ENCODE data around the gene PHKB.

Gene PHKB

GRCh38 chr16:47734081-47734857 lies 273.1 kb downstream of the PHKB start:
- DNase-seq = peak; percentile 93

GRCh38 chr16:47734987-47735594 lies 274.0 kb downstream of the PHKB start:
- no peak for DNase-seq

GRCh38 chr16:47750371-47750770 lies 289.2 kb downstream of the PHKB start:
- no peak for DNase-seq

Measured in NCI-H524 treated with DMSO at 0.1 percent for 48 hours (cell line).